ENCODE measurements around the gene LCORL. TPM values are rescaled to one million over a fixed set of nuclear protein-coding genes. Genes with fewer than 3 reads are reported as not detected.

The LCORL gene
- total and polyA plus RNA-seq, 9 of the 15 experiments (the other 6 are each of a cell fraction or from before 2014, with no cell fraction given), result 3.1 to 24.5 (median 11.1) TPM

DNA sequence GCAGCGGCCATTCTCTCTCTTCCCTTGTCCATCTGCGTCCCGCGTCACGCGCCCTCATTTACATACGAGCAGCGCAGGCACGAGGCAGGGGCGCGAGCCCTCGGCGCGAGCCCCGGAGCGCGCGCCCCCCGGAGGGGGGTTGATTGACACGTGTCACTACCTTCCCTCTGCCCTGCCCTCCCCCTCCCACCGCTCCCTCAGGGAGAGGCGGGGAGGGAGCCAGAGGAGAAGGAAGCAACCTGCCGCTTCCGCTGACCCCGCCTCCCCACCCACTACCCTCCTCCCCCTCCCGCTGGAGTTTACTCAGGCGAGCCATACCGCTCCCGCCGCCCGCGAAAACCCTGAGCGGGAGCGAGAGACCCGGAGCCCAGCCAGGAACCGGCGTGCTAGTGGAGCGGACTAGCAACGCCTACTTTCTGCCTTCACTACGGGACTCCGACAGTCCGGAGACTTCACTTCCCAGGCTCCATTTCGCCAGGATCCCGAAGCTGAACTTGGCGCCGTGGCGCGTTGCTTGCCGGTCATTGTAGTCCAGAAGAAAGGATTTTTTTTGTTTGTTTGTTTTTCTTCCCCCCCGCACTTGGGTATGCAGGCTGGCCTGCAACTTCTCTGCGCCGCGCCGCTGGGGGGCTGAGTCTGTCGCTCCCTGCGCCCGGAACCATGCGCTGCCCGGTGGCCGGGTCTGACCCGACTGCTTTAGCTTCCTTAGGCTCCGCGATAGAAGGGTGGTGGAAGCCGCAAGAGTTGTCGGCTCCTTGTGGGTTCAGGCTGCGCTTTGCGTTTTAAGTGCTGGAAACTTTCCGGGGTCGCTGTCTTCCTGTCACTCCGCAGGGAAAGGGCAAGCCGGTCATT, at the start of gene LCORL (continued):
- TF ChIP-seq SMARCA4 (IDR thresholded peaks at IDR 0.05) (peak; percentile 59; the same call in 1 of the 2 replicates), ZSCAN29 (IDR thresholded peaks at IDR 0.05) (peak; percentile 83), SMAD4 (CRISPR knock-in tag; conservative IDR thresholded peaks at IDR 0.05) (peak; percentile 86), SRF (CRISPR knock-in tag; IDR thresholded peaks at IDR 0.05) (peak in 1 of 2 experiments; percentile 43; a peak in 2 of 4 replicates), SAFB (IDR thresholded peaks at IDR 0.05; ENCODE audit: borderline replicate concordance, low read depth, low read length) (0 out of 2 replicates have a peak, but pooled peaks have one; percentile 1), FOXM1 (IDR thresholded peaks at IDR 0.05; ENCODE audit: low read depth) (0 out of 2 replicates have a peak, but pooled peaks have one; percentile 5), FOXM1 (CRISPR knock-in tag; IDR thresholded peaks at IDR 0.05; ENCODE audit: low read depth) (no peak), ZFX (CRISPR knock-in tag; IDR thresholded peaks at IDR 0.05) (peak; percentile 72), CBX3 (IDR thresholded peaks at IDR 0.05; ENCODE audit: borderline replicate concordance in 1 of 2, low read length in 2 of 2) (peak in 1 of 2 experiments; percentile 63; a peak in 1 of 3 replicates), DIDO1 (tag; IDR thresholded peaks at IDR 0.05; ENCODE audit: low read depth) (peak; percentile 74; the same call in 1 of the 2 replicates), ARNT (IDR thresholded peaks at IDR 0.05) (0 out of 4 replicates have a peak, but pooled peaks of 1 of the 2 experiments have one; percentile 22), CC2D1A (IDR thresholded peaks at IDR 0.05) (0 out of 2 replicates have a peak, but pooled peaks have one; percentile 42), KDM2B (CRISPR knock-in tag; IDR thresholded peaks at IDR 0.05) (peak; percentile 83; the same call in 1 of the 2 replicates)
- TF ChIP-seq, protein P1, sequence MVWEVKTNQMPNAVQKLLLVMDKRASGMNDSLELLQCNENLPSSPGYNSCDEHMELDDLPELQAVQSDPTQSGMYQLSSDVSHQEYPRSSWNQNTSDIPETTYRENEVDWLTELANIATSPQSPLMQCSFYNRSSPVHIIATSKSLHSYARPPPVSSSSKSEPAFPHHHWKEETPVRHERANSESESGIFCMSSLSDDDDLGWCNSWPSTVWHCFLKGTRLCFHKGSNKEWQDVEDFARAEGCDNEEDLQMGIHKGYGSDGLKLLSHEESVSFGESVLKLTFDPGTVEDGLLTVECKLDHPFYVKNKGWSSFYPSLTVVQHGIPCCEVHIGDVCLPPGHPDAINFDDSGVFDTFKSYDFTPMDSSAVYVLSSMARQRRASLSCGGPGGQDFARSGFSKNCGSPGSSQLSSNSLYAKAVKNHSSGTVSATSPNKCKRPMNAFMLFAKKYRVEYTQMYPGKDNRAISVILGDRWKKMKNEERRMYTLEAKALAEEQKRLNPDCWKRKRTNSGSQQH (CRISPR knock-in tag; IDR thresholded peaks at IDR 0.05), result no peak
- TF ChIP-seq, protein P2, sequence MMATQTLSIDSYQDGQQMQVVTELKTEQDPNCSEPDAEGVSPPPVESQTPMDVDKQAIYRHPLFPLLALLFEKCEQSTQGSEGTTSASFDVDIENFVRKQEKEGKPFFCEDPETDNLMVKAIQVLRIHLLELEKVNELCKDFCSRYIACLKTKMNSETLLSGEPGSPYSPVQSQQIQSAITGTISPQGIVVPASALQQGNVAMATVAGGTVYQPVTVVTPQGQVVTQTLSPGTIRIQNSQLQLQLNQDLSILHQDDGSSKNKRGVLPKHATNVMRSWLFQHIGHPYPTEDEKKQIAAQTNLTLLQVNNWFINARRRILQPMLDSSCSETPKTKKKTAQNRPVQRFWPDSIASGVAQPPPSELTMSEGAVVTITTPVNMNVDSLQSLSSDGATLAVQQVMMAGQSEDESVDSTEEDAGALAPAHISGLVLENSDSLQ (IDR thresholded peaks at IDR 0.05), result peak; percentile 98
- TF ChIP-seq, protein P3, sequence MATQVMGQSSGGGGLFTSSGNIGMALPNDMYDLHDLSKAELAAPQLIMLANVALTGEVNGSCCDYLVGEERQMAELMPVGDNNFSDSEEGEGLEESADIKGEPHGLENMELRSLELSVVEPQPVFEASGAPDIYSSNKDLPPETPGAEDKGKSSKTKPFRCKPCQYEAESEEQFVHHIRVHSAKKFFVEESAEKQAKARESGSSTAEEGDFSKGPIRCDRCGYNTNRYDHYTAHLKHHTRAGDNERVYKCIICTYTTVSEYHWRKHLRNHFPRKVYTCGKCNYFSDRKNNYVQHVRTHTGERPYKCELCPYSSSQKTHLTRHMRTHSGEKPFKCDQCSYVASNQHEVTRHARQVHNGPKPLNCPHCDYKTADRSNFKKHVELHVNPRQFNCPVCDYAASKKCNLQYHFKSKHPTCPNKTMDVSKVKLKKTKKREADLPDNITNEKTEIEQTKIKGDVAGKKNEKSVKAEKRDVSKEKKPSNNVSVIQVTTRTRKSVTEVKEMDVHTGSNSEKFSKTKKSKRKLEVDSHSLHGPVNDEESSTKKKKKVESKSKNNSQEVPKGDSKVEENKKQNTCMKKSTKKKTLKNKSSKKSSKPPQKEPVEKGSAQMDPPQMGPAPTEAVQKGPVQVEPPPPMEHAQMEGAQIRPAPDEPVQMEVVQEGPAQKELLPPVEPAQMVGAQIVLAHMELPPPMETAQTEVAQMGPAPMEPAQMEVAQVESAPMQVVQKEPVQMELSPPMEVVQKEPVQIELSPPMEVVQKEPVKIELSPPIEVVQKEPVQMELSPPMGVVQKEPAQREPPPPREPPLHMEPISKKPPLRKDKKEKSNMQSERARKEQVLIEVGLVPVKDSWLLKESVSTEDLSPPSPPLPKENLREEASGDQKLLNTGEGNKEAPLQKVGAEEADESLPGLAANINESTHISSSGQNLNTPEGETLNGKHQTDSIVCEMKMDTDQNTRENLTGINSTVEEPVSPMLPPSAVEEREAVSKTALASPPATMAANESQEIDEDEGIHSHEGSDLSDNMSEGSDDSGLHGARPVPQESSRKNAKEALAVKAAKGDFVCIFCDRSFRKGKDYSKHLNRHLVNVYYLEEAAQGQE (IDR thresholded peaks at IDR 0.05; ENCODE audit: borderline replicate concordance), result peak; percentile 13; the same call in 1 of the 2 replicates
- TF ChIP-seq, protein P3 (CRISPR knock-in tag; IDR thresholded peaks at IDR 0.05; ENCODE audit: low read depth), result no peak

Measured in K562 (cell line).